Measurements from ENCODE around the gene IKZF3.
"Not testable (repeated sequence)": the region's sequence is repeated elsewhere in the genome, so short reads cannot be mapped to it uniquely, and the experiment has no call there.

Gene IKZF3

GRCh38 chr17:39855911-39856649 is 8.0 kb downstream of the IKZF3 start:
- peaks cover 0 to 11% (median 0%) of the 10 kb centered on the region in 3 experiments for H3K27me3 ChIP-seq (ENCODE audit: control insufficient read depth in 3 of 3, insufficient read depth in 3 of 3, low read depth in 1 of 3, low read length in 3 of 3)
- no CpG with 5 or more reads among the region's 9 CpGs for WGBS, 2 donors (ENCODE audit: extremely low coverage in 2 of 2, insufficient read length in 2 of 2, insufficient replicate concordance in 1 of 2)
- not testable (repeated sequence) for H3K36me3 ChIP-seq (replicated peaks in 1 of 2; ENCODE audit: control insufficient read depth in 2 of 2, insufficient read depth in 2 of 2, low read length in 2 of 2)

DNA sequence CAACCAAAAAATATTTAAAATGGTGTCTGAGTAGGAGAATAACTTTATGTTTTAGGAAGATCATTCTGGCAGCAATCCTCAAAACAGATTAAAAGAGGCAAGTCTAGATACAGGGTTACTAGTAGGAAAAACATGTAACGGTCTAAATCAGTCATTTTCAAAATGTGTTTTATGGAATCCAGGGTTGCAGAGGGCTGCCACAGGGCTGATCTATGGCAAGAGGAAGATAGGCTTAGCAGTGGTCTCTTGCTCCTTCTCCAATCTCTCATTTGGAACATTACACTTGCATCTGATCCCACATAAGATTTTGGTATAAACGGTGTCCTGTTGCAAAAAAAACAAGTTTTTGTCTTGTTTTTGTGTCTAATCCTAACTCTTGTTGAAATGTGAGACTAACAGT is 9.2 kb downstream of the IKZF3 start:
- Histone ChIP-seq H2AFZ (ENCODE audit: low read length) (no peak overlapping the region), H3K4me1 (ENCODE audit: control insufficient read depth in 2 of 2, insufficient read depth in 1 of 2, low read depth in 1 of 2, low read length in 2 of 2) (no peaks in the 10 kb centered on the region), H2BK15ac (ENCODE audit: low read length) (no peak overlapping the region), H3K79me1 (ENCODE audit: low read depth, low read length) (no peaks in the 10 kb centered on the region), H3K14ac (ENCODE audit: low read length) (no peak overlapping the region), H3K27ac (replicated peaks; ENCODE audit: low read length) (no peak overlapping the region), H3K18ac (ENCODE audit: low read length) (no peak overlapping the region), H3K4me2 (ENCODE audit: insufficient read depth, low read length, poor library complexity, severe bottlenecking) (no peak overlapping the region), H2BK5ac (ENCODE audit: low read length) (no peak overlapping the region), H3K36me3 (replicated peaks in 1 of 2; ENCODE audit: control insufficient read depth in 2 of 2, insufficient read depth in 2 of 2, low read length in 2 of 2) (no peaks in the 10 kb centered on the region), H3K27me3 (ENCODE audit: control insufficient read depth in 3 of 3, insufficient read depth in 3 of 3, low read depth in 1 of 3, low read length in 3 of 3) (peaks cover 0 to 3% (median 0%) of the 10 kb centered on the region in 3 experiments), H3K23ac (ENCODE audit: low read depth, low read length, poor library complexity) (no peak overlapping the region), H2BK120ac (ENCODE audit: low read depth, low read length) (no peak overlapping the region), H2BK12ac (ENCODE audit: low read length) (no peak overlapping the region), H4K8ac (ENCODE audit: low read depth, low read length) (no peak overlapping the region), H3K9ac (ENCODE audit: low read depth, low read length, poor library complexity) (no peak overlapping the region), H4K91ac (ENCODE audit: low read depth, low read length, poor library complexity) (no peak overlapping the region), H3K9me3 (replicated peaks in 1 of 2; ENCODE audit: control insufficient read depth in 2 of 2, insufficient read depth in 1 of 2, low read depth in 1 of 2, low read length in 2 of 2) (no peaks in the 10 kb centered on the region), H3K4me3 (ENCODE audit: low read length in 2 of 2) (no peak overlapping the region), H2AK5ac (ENCODE audit: low read depth, low read length) (no peak overlapping the region), H3K4ac (ENCODE audit: low read length) (no peak overlapping the region)
- no peak for DNase-seq (ENCODE audit: low spot score)
- WGBS, 2 donors (ENCODE audit: extremely low coverage in 2 of 2, insufficient read length in 2 of 2, insufficient replicate concordance in 1 of 2) = no CpG with 5 or more reads among the region's 2 CpGs

More at GRCh38 chr17:39855911-39856649, 8.0 kb downstream of the IKZF3 start:
- not testable (repeated sequence) for DNase-seq (ENCODE audit: low spot score); H3K27ac ChIP-seq (replicated peaks; ENCODE audit: low read length); H3K4me1 ChIP-seq (ENCODE audit: control insufficient read depth in 2 of 2, insufficient read depth in 1 of 2, low read depth in 1 of 2, low read length in 2 of 2); H3K9ac ChIP-seq (ENCODE audit: low read depth, low read length, poor library complexity); H2BK5ac ChIP-seq (ENCODE audit: low read length); H3K4me2 ChIP-seq (ENCODE audit: insufficient read depth, low read length, poor library complexity, severe bottlenecking); H4K8ac ChIP-seq (ENCODE audit: low read depth, low read length); H2BK12ac ChIP-seq (ENCODE audit: low read length); H3K18ac ChIP-seq (ENCODE audit: low read length); H3K79me1 ChIP-seq (ENCODE audit: low read depth, low read length); H3K9me3 ChIP-seq (replicated peaks in 1 of 2; ENCODE audit: control insufficient read depth in 2 of 2, insufficient read depth in 1 of 2, low read depth in 1 of 2, low read length in 2 of 2); H2AFZ ChIP-seq (ENCODE audit: low read length); H4K91ac ChIP-seq (ENCODE audit: low read depth, low read length, poor library complexity); H2AK5ac ChIP-seq (ENCODE audit: low read depth, low read length); H2BK120ac ChIP-seq (ENCODE audit: low read depth, low read length); H3K23ac ChIP-seq (ENCODE audit: low read depth, low read length, poor library complexity); H3K4ac ChIP-seq (ENCODE audit: low read length); H2BK15ac ChIP-seq (ENCODE audit: low read length); H3K14ac ChIP-seq (ENCODE audit: low read length); H3K4me3 ChIP-seq (ENCODE audit: low read length in 2 of 2)

- Histone ChIP-seq H3K79me1 (ENCODE audit: low read depth, low read length) (no peaks in the 10 kb centered on the region), H2BK120ac (ENCODE audit: low read depth, low read length) (no peak overlapping the region), H3K9me3 (replicated peaks in 1 of 2; ENCODE audit: control insufficient read depth in 2 of 2, insufficient read depth in 1 of 2, low read depth in 1 of 2, low read length in 2 of 2) (no peaks in the 10 kb centered on the region), H4K8ac (ENCODE audit: low read depth, low read length) (no peak overlapping the region), H2BK15ac (ENCODE audit: low read length) (no peak overlapping the region), H4K91ac (ENCODE audit: low read depth, low read length, poor library complexity) (no peak overlapping the region), H3K4ac (ENCODE audit: low read length) (no peak overlapping the region), H2BK5ac (ENCODE audit: low read length) (no peak overlapping the region), H3K14ac (ENCODE audit: low read length) (no peak overlapping the region), H3K9ac (ENCODE audit: low read depth, low read length, poor library complexity) (no peak overlapping the region), H3K23ac (ENCODE audit: low read depth, low read length, poor library complexity) (no peak overlapping the region), H2BK12ac (ENCODE audit: low read length) (no peak overlapping the region), H3K4me1 (ENCODE audit: control insufficient read depth in 2 of 2, insufficient read depth in 1 of 2, low read depth in 1 of 2, low read length in 2 of 2) (no peaks in the 10 kb centered on the region), H3K4me3 (ENCODE audit: low read length in 2 of 2) (no peak overlapping the region), H3K36me3 (replicated peaks in 1 of 2; ENCODE audit: control insufficient read depth in 2 of 2, insufficient read depth in 2 of 2, low read length in 2 of 2) (no peaks in the 10 kb centered on the region), H2AFZ (ENCODE audit: low read length) (no peak overlapping the region), H3K18ac (ENCODE audit: low read length) (no peak overlapping the region), H3K4me2 (ENCODE audit: insufficient read depth, low read length, poor library complexity, severe bottlenecking) (no peak overlapping the region), H3K27ac (replicated peaks; ENCODE audit: low read length) (no peak overlapping the region), H3K27me3 (ENCODE audit: control insufficient read depth in 3 of 3, insufficient read depth in 3 of 3, low read depth in 1 of 3, low read length in 3 of 3) (peaks cover 0 to 16% (median 0%) of the 10 kb centered on the region in 3 experiments), H2AK5ac (ENCODE audit: low read depth, low read length) (no peak overlapping the region)
- WGBS, 2 donors (ENCODE audit: extremely low coverage in 2 of 2, insufficient read length in 2 of 2, insufficient replicate concordance in 1 of 2) = no CpG with 5 or more reads among the region's 3 CpGs
- DNase-seq (ENCODE audit: low spot score) = no peak
These were observed 11.9 kb downstream of the IKZF3 start for GRCh38 chr17:39852239-39852638.

- H2BK12ac ChIP-seq (ENCODE audit: low read length); H2BK5ac ChIP-seq (ENCODE audit: low read length); H4K91ac ChIP-seq (ENCODE audit: low read depth, low read length, poor library complexity); H3K4me2 ChIP-seq (ENCODE audit: insufficient read depth, low read length, poor library complexity, severe bottlenecking); H3K36me3 ChIP-seq (replicated peaks in 1 of 2; ENCODE audit: control insufficient read depth in 2 of 2, insufficient read depth in 2 of 2, low read length in 2 of 2); DNase-seq (ENCODE audit: low spot score); H3K14ac ChIP-seq (ENCODE audit: low read length); H3K9me3 ChIP-seq (replicated peaks in 1 of 2; ENCODE audit: control insufficient read depth in 2 of 2, insufficient read depth in 1 of 2, low read depth in 1 of 2, low read length in 2 of 2); H3K23ac ChIP-seq (ENCODE audit: low read depth, low read length, poor library complexity); H3K79me1 ChIP-seq (ENCODE audit: low read depth, low read length); H2AK5ac ChIP-seq (ENCODE audit: low read depth, low read length); H3K27ac ChIP-seq (replicated peaks; ENCODE audit: low read length); H3K18ac ChIP-seq (ENCODE audit: low read length); H3K4me1 ChIP-seq (ENCODE audit: control insufficient read depth in 2 of 2, insufficient read depth in 1 of 2, low read depth in 1 of 2, low read length in 2 of 2); H3K4me3 ChIP-seq (ENCODE audit: low read length in 2 of 2); H2BK15ac ChIP-seq (ENCODE audit: low read length); H2BK120ac ChIP-seq (ENCODE audit: low read depth, low read length); H3K4ac ChIP-seq (ENCODE audit: low read length); H2AFZ ChIP-seq (ENCODE audit: low read length); H4K8ac ChIP-seq (ENCODE audit: low read depth, low read length); H3K9ac ChIP-seq (ENCODE audit: low read depth, low read length, poor library complexity): not testable (repeated sequence)
- peaks cover 0 to 36% (median 0%) of the 10 kb centered on the region in 3 experiments for H3K27me3 ChIP-seq (ENCODE audit: control insufficient read depth in 3 of 3, insufficient read depth in 3 of 3, low read depth in 1 of 3, low read length in 3 of 3)
These were observed 13.9 kb downstream of the IKZF3 start for GRCh38 chr17:39850186-39850585.
